Immature natural killer cell (primary cell): ENCODE data around the gene ITGAX. TPM values are rescaled to one million over a fixed set of nuclear protein-coding genes. Genes with fewer than 3 reads are reported as not detected.

ENCODE experiments used
- DNase-seq, 3 donors: peaks; one replicate each; pipeline ENCODE4 v3.0.0; 2022; ENCODE audit warnings: mixed read lengths in 1 of 3
- H3K27ac Mint-ChIP-seq, 6 donors: one replicate each; pipeline ENCODE4 v1.8.0; 2020; ENCODE audit warnings: mixed read lengths in 6 of 6, mild to moderate bottlenecking in 5 of 6, inconsistent platforms in 4 of 6, moderate library complexity in 3 of 6
- H3K27me3 Mint-ChIP-seq, 3 donors: one replicate each; pipeline ENCODE4 v1.8.0; 2020 to 2021; ENCODE audit warnings: low read depth in 3 of 3, mild to moderate bottlenecking in 3 of 3, mixed read lengths in 3 of 3, moderate library complexity in 3 of 3, inconsistent platforms in 1 of 3
- H3K36me3 Mint-ChIP-seq, 3 donors: one replicate each; pipeline ENCODE4 v1.8.0; 2020; ENCODE audit warnings: mixed read lengths in 3 of 3, inconsistent platforms in 2 of 3, mild to moderate bottlenecking in 2 of 3
- H3K4me1 Mint-ChIP-seq, 2 donors: one replicate each; pipeline ENCODE4 v1.8.0; 2020; ENCODE audit warnings: inconsistent platforms in 2 of 2, mild to moderate bottlenecking in 2 of 2, mixed read lengths in 2 of 2, moderate library complexity in 1 of 2
- H3K4me3 Mint-ChIP-seq, 5 donors: one replicate each; pipeline ENCODE4 v1.8.0; 2020; ENCODE audit warnings: mild to moderate bottlenecking in 5 of 5, mixed read lengths in 5 of 5, inconsistent platforms in 3 of 5, moderate library complexity in 3 of 5
- H3K9me3 Mint-ChIP-seq, 6 donors: one replicate each; pipeline ENCODE4 v1.8.0; 2020; ENCODE audit warnings: mild to moderate bottlenecking in 6 of 6, mixed read lengths in 6 of 6, inconsistent platforms in 4 of 6, moderate library complexity in 3 of 6
- polyA plus RNA-seq, 3 donors: library from polyadenylated mRNA; unstranded; fragments of 300-500 nt; fragmentation: Illumina TruSeq; gene quantifications; one replicate each; pipeline ENCODE4 v1.2.3, GENCODE V29; 2021

Gene ITGAX
- polyA plus RNA-seq, 3 donors from 2014 or later: 41.6 to 82.9 (median 47.9) TPM

- Mint-ChIP-seq H3K36me3 (peaks cover 0 to 13% (median 5%) of the 10 kb centered on the region in 3 donors), H3K4me1 (peaks cover 90% of the 10 kb centered on the region in 2 donors), H3K4me3 (peak overlapping the region; percentile 46 to 61 (median 52)), H3K27me3 (peaks cover 4 to 13% (median 6%) of the 10 kb centered on the region in 3 donors), H3K27ac (peak overlapping the region in 5 of 6 donors; percentile 79 to 89 (median 83)), H3K9me3 (no peaks in the 10 kb centered on the region)
- DNase-seq: no peak
These were observed 2.4 kb upstream of the ITGAX start for GRCh38 chr16:31352376-31353115.

- H3K4me3 Mint-ChIP-seq: peak overlapping the region; percentile 83 to 92 (median 86)
- no peak for DNase-seq
- peaks cover 0 to 12% (median 11%) of the 10 kb centered on the region in 3 donors for H3K36me3 Mint-ChIP-seq
- peaks cover 4 to 5% (median 4%) of the 10 kb centered on the region in 3 donors for H3K27me3 Mint-ChIP-seq
- peak overlapping the region; percentile 82 to 98 (median 94) for H3K27ac Mint-ChIP-seq
- no peaks in the 10 kb centered on the region for H3K9me3 Mint-ChIP-seq
- H3K4me1 Mint-ChIP-seq: peaks cover 78% of the 10 kb centered on the region in 2 donors
These were observed 590 bp downstream of the ITGAX start for GRCh38 chr16:31355431-31356100.

GRCh38 chr16:31356566-31357323, 1.8 kb downstream of the ITGAX start:
- Mint-ChIP-seq H3K36me3 (peaks cover 0 to 18% (median 15%) of the 10 kb centered on the region in 3 donors), H3K4me3 (peak overlapping the region; percentile 83 to 92 (median 86)), H3K27ac (peak overlapping the region; percentile 78 to 98 (median 92)), H3K9me3 (no peaks in the 10 kb centered on the region), H3K27me3 (peaks cover 3 to 5% (median 4%) of the 10 kb centered on the region in 3 donors), H3K4me1 (peaks cover 80% of the 10 kb centered on the region in 2 donors)
- DNase-seq: no peak

- Mint-ChIP-seq H3K9me3 (no peaks in the 10 kb centered on the region), H3K4me3 (peak overlapping the region; percentile 78 to 91 (median 84)), H3K27me3 (peaks cover 3 to 5% (median 4%) of the 10 kb centered on the region in 3 donors), H3K36me3 (peaks cover 0 to 18% (median 15%) of the 10 kb centered on the region in 3 donors), H3K4me1 (peaks cover 72 to 73% of the 10 kb centered on the region in 2 donors), H3K27ac (peak overlapping the region; percentile 75 to 93 (median 84))
- DNase-seq: peak in 2 of 3 donors; percentile 34 to 41
These were observed 2.5 kb downstream of the ITGAX start for GRCh38 chr16:31357324-31358109.

- H3K4me3 Mint-ChIP-seq: peak overlapping the region in 2 of 5 donors; percentile 17 to 23
- H3K27me3 Mint-ChIP-seq: peaks cover 3 to 14% (median 4%) of the 10 kb centered on the region in 3 donors
- DNase-seq: no peak
- H3K36me3 Mint-ChIP-seq: peaks cover 0 to 22% (median 12%) of the 10 kb centered on the region in 3 donors
- peak overlapping the region in 3 of 6 donors; percentile 40 to 50 (median 46) for H3K27ac Mint-ChIP-seq
- H3K4me1 Mint-ChIP-seq: peaks cover 71 to 72% of the 10 kb centered on the region in 2 donors
- H3K9me3 Mint-ChIP-seq: no peaks in the 10 kb centered on the region
These were observed 5.3 kb downstream of the ITGAX start for GRCh38 chr16:31360251-31360650.

GRCh38 chr16:31361201-31362110, 6.5 kb downstream of the ITGAX start:
- H3K36me3 Mint-ChIP-seq: peaks cover 0 to 28% (median 12%) of the 10 kb centered on the region in 3 donors
- no peak for DNase-seq
- no peak overlapping the region for H3K27ac Mint-ChIP-seq
- H3K9me3 Mint-ChIP-seq: no peaks in the 10 kb centered on the region
- peaks cover 3 to 14% (median 4%) of the 10 kb centered on the region in 3 donors for H3K27me3 Mint-ChIP-seq
- peak overlapping the region in 2 of 5 donors; percentile 14 to 17 for H3K4me3 Mint-ChIP-seq
- peaks cover 71 to 72% of the 10 kb centered on the region in 2 donors for H3K4me1 Mint-ChIP-seq

GRCh38 chr16:31362476-31363405, 7.8 kb downstream of the ITGAX start:
- H3K4me1 Mint-ChIP-seq: peaks cover 72% of the 10 kb centered on the region in 2 donors
- DNase-seq: no peak
- peak overlapping the region in 4 of 6 donors; percentile 31 to 88 (median 66) for H3K27ac Mint-ChIP-seq
- peaks cover 2 to 29% (median 16%) of the 10 kb centered on the region in 3 donors for H3K36me3 Mint-ChIP-seq
- no peak overlapping the region for H3K4me3 Mint-ChIP-seq
- peaks cover 2 to 12% (median 5%) of the 10 kb centered on the region in 3 donors for H3K27me3 Mint-ChIP-seq
- H3K9me3 Mint-ChIP-seq: no peaks in the 10 kb centered on the region

- Mint-ChIP-seq H3K27ac (peak overlapping the region in 5 of 6 donors; percentile 28 to 90 (median 87)), H3K4me3 (peak overlapping the region in 4 of 5 donors; percentile 54 to 69 (median 60)), H3K9me3 (no peaks in the 10 kb centered on the region), H3K4me1 (peaks cover 68 to 70% of the 10 kb centered on the region in 2 donors), H3K27me3 (peaks cover 2 to 12% (median 6%) of the 10 kb centered on the region in 3 donors), H3K36me3 (peaks cover 4 to 30% (median 17%) of the 10 kb centered on the region in 3 donors)
- DNase-seq: no peak
These were observed 8.7 kb downstream of the ITGAX start for GRCh38 chr16:31363721-31364120.

GRCh38 chr16:31364421-31364820, 9.4 kb downstream of the ITGAX start:
- DNase-seq: peak in 2 of 3 donors; percentile 34 to 45
- H3K27ac Mint-ChIP-seq: peak overlapping the region; percentile 82 to 94 (median 88)
- H3K27me3 Mint-ChIP-seq: peaks cover 2 to 10% (median 6%) of the 10 kb centered on the region in 3 donors
- H3K9me3 Mint-ChIP-seq: no peaks in the 10 kb centered on the region
- H3K4me3 Mint-ChIP-seq: peak overlapping the region; percentile 54 to 82 (median 69)
- H3K4me1 Mint-ChIP-seq: peaks cover 68 to 70% of the 10 kb centered on the region in 2 donors
- peaks cover 4 to 30% (median 17%) of the 10 kb centered on the region in 3 donors for H3K36me3 Mint-ChIP-seq

GRCh38 chr16:31365131-31365865, 10.3 kb downstream of the ITGAX start:
- peak; percentile 84 to 86 (median 85) for DNase-seq
- H3K9me3 Mint-ChIP-seq: no peaks in the 10 kb centered on the region
- H3K27me3 Mint-ChIP-seq: peaks cover 2 to 10% (median 6%) of the 10 kb centered on the region in 3 donors
- peaks cover 4 to 32% (median 20%) of the 10 kb centered on the region in 3 donors for H3K36me3 Mint-ChIP-seq
- H3K4me1 Mint-ChIP-seq: peaks cover 65 to 66% of the 10 kb centered on the region in 2 donors
- peak overlapping the region; percentile 54 to 85 (median 74) for H3K4me3 Mint-ChIP-seq
- H3K27ac Mint-ChIP-seq: peak overlapping the region; percentile 85 to 94 (median 90)
